Fibroblast of skin of abdomen (primary cell): Measurements from ENCODE around the gene TMEM259.

Experiments used
- DNase-seq: peaks from one replicate; pipeline ENCODE4 v3.0.0-alpha.2; 2013

TMEM259 gene

GRCh38 chr19:984165-984967 is 36.6 kb downstream of the TMEM259 start, which contains the start of gene WDR18:
TSS of gene WDR18 (plus strand) at chr19:984345. CDS start at chr19:984354, 9 bp downstream.
- peak; percentile 88 for DNase-seq

- DNase-seq, result peak; percentile 48
These were observed 38.3 kb downstream of the TMEM259 start for GRCh38 chr19:982567-983170.

- DNase-seq, result no peak
These were observed 40.6 kb downstream of the TMEM259 start for GRCh38 chr19:980133-980998.

GRCh38 chr19:979318-979741 is 41.6 kb downstream of the TMEM259 start:
- no peak for DNase-seq

DNA sequence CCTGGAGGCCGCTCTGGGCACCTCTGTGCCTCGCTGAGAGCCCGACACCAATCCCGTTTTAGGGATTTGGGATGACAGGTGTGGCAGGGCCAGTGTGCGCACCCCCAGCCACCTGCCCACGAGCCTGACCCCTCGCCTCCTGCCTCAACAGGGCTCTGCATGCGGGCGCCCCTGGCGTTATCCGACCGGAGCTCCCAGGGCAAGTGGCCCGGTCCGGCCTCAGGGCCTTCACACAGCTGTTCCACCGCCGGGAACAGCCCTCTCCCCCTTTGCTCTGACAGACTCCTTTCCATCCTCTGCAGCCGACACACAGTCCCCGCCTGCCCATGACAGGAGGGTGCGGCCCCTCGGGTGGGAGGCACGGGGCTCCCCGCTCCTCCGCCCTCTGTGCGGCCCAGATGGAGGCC is 43.9 kb downstream of the TMEM259 start:
- no peak for DNase-seq

DNA sequence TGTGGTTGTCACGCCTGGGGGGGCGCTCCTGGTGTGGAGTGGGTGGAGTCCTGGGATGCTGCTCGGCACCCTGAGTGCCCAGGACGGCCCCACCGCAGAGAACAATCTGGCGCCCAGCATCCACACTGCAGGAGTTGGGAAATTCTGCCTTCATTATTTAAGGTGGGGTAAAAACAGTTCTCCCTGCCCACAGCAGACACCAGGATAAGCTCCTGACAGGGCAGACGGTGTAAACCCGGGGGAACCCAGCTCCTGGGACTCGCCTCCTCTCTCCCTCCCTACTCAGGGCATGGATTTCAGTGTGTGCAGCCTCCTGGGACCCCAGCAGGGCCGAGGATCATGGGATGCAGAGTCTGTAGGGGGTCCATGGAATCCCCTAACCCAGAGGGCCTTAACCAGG is 44.4 kb downstream of the TMEM259 start:
- DNase-seq, result no peak

- no peak for DNase-seq
These were observed 46.2 kb downstream of the TMEM259 start for GRCh38 chr19:974564-975257.

DNA sequence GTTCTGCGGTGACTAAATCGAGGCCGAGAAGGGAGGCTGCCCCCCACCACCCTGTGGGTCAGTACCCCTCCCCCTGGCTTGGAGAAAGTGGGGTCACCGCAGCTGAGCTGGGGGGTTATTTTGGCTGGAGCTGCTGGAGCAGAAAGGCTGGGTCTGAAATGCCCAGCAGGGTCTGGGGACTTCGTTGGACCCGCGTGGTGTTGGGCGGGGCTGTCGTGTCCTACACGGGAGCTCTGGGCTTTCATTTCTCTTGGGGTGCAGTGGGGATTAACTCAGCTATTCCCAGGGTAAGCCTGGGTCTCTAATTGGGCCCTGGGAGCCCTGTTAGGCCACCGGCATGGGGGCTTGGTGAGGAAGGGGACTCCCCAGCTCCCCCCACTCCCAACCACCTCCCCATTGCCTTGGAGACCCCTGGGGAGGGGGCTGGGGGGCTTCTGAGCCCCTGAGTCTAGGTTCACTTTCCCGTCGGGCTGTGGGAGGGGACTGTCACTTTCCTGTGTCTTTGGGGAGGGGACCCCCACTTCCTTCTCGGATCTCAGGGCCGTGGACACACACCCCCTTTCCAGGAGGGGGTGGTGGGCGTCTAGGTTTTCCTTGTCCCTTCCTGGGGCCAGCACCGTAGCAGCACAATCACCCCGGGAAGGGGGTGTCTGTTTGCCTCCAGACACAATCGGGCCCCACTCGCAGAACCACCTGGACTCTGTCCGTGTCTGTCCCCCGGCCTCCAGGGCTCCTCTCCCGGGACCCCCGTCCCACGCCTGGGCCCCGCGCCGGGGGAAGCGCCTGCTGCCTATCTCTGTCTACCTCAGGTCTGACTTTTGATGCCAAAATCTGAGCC is 47.0 kb downstream of the TMEM259 start:
- no peak for DNase-seq

GRCh38 chr19:972281-972680 is 48.6 kb downstream of the TMEM259 start:
- DNase-seq, result no peak

DNA sequence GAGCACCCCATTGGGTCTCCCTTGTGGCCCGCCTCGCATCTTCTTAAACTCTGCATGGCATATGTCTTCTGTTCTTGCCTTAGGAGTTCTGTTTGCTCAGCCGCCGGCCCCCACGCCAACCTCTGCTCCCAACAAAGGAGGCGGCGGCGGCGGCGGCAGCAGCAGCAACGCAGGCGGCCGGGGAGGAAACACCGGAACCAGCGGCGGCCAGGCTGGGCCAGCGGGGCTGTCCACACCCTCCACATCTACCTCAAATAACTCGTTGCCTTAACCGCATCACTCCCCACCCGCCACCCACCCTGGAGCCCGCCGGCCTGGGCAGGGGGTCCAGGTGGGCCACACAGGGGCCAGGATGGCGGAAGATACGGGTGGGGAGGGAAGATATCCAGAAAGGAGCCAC is 49.1 kb downstream of the TMEM259 start:
- no peak for DNase-seq

DNA sequence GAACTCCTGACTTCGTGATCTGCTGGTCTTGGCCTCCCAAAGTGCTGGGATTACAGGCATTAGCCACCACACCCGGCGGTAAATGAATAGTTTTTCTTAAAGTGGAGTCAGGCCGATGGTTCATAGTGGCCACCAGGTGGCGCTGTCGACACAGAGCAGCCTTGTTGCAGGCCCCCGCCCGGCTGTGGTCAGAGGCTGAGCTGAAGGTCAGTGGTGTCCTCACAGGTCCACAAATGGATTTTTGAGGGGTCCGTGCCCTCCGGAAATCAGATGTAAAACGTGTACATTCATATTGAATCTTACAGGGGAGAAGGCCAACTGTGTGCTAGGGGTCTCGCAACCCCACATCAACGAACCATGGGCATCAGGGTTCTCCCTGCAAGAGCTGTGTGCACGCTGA is 50.2 kb downstream of the TMEM259 start:
- no peak for DNase-seq

DNA sequence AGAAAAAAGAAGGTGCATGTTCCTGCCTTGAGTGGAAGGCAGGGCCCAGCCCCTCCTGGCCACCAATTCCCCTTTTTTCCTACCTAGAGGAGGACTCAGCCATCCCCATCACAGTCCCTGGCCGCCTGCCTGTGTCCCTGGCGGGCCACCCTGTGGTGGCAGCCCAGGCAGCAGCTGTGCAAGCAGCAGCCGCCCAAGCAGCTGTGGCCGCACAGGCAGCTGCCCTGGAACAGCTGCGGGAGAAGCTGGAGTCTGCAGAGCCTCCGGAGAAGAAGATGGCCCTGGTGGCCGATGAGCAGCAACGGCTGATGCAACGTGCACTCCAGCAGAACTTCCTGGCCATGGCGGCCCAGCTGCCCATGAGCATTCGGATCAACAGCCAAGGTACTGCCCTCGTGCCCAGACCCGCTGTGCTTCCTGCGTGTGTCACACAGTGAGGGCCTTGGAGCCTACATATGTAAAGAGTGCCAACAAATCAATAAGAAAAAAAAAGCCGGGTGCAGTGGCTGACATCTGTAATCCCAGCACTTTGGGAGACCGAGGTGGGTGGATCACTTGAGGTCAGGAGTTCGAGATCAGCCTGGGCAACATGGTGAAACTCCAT is 54.3 kb downstream of the TMEM259 start:
- no peak for DNase-seq

DNA sequence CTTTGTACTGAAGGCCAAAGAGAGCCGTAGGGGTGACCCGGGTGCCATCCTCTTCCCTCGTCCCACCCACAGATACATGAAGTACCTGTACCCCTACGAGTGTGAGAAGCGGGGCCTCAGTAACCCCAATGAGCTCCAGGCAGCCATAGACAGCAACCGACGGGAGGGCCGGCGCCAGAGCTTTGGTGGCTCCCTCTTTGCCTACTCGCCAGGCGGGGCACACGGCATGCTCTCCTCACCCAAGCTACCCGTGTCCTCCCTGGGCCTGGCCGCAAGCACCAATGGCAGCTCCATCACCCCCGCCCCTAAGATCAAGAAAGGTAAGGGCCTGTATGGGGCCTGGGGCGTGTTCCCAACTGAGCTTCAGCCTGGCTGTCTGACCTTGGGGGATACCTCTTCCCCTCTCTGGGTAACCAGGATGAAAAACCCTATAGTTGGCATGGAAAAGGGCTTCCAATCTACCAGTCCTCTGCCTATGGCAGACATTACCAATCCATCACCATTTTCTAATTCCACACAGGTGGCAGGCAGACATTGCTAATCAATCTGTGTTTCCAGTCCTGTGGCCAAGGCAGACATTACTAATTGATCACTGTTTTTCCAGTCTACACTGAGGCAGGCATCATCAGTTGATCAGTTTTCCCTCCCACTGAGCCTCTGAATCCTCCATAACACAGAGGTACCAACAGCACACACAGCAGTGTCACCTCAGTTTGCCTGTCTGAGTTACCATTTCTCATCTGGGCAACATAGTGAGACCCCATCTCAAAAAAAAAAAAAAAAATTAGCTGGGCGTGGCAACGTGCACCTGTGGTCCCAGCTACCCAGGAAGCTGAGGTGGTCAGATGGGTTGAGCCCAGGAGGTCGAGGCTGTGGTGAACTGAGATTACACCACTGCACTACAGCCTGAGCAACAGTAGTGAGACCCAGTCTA is 55.9 kb downstream of the TMEM259 start:
- DNase-seq, result no peak

DNA sequence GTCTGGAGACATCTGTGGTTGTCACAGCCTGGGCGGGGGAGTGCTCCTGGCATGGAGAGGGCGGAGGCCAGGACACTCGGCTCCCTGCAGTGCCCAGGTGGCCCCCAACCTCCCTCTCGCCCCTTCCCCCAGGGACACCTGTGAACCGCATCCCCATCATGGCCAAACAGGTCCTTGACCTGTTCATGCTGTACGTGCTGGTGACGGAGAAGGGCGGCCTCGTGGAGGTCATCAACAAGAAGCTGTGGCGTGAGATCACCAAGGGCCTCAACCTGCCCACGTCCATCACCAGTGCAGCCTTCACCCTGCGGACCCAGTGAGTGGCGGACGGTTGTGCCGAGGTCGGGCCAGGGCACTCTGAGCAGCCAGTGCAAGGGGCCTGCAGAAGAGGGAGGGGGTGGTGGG is 56.8 kb downstream of the TMEM259 start:
- no peak for DNase-seq

GRCh38 chr19:963486-963951 is 57.4 kb downstream of the TMEM259 start:
- no peak for DNase-seq

- DNase-seq, result no peak
These were observed 58.1 kb downstream of the TMEM259 start for GRCh38 chr19:962683-963400.

DNA sequence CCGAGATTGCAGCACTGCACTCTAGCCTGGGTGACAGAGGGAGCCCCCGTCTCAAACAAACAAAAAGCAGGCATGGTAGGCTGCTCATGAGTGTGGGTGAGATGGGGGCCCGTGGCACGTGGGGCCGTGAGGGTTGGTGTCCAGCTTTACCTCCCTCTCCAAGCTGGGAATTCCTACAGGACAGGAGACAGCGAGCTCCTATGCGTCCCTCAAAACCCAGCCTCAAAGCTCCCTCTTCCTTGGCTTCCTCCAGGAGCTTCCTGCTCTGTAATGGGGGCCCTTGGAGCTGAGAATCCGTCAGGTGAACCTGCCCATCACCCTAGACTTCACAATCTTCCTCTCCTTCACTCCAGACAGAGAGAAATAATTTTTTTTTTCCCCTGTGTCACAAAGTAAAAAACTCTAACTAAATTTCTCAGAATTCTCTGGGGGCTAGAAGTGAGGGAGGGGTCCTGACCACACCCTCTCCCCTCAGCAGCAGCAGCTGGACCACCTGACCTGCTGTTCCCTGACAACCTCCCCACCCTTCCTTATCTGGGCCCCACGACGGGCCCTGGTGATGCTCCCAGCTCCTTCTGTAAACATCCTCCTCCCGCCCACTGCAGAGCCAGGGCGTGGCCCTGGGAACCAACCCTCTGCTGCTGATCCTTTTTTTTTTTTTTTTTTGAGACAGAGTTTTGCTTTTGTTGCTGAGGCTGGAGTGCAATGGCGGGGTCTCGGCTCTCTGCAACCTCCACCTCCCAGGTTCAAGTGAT is 58.9 kb downstream of the TMEM259 start:
- DNase-seq, result no peak

DNA sequence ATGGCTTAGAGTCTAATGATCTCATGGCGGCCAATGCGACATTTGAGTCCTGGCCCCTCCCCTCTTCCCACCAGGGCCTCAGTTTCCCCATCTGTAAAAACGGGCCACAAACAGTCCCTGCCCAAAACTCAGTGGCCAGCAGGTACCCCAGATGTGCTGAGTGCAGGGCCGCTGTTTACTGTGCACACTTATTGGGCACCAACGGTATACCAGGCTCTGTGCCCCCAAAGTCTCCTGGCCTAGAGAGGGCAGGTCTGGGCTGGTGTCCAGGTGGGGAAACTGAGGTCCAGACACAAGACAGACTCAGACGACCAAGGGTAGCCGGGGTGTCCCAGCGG is 60.4 kb downstream of the TMEM259 start:
- DNase-seq, result no peak

DNA sequence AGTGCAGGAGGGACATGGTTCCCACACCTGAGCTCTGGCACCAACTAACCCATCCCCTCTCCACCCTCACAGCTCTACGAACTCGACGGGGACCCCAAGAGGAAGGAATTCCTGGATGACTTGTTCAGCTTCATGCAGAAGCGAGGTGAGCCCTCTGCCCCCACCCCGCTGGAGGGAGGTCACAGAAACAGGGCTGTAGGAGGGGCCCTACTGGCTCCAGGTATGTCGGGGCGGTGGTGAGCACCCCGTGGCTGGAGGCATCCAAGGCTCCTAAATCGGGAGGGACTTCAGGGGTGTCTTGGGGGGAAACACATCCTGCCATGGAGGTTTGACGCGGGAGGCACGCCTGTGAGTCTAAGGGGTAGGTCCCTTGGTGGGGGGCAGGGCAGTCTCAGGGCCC is 60.9 kb downstream of the TMEM259 start:
- no peak for DNase-seq
